Activated CD8-positive, alpha-beta memory T cell treated with anti-CD3 and anti-CD28 coated beads for 36 hours (primary cell): ENCODE data around the gene PRAMEF33. TPM values are rescaled to one million over a fixed set of nuclear protein-coding genes. Genes with fewer than 3 reads are reported as not detected.
"Not testable (repeated sequence)": the region's sequence is repeated elsewhere in the genome, so short reads cannot be mapped to it uniquely, and the experiment has no call there.

Experiments
- CTCF ChIA-PET: fragments of 350-600 bp; sonication (Branson Sonifier 250); formaldehyde crosslinking; loops from one replicate; lab custom pipeline; 2021; ENCODE audit warnings: antibody characterized with exemption; lab: Charles Lee
- POLR2A ChIA-PET: fragments of 350-600 bp; sonication (Branson Sonifier 250); formaldehyde crosslinking; loops from one replicate; lab custom pipeline; 2021; ENCODE audit warnings: antibody characterized with exemption; lab: Charles Lee
- total RNA-seq, 2 experiments: library from RNA; stranded (reverse); gene quantifications; one replicate each; pipeline ENCODE4 v1.2.3, GENCODE V29; 2021

PRAMEF33 gene
- total RNA-seq, result not detected

- POLR2A ChIA-PET, CTCF ChIA-PET: not testable (repeated sequence)
These were observed at the start of gene PRAMEF33 for GRCh38 chr1:13303239-13303638. Gene PRAMEF33, plus strand, starts transcription at chr1:13303539. Its CDS starts 2,416 bp downstream, at chr1:13305955.

GRCh38 chr1:13253898-13254297, 49.4 kb upstream of the PRAMEF33 start, which contains the start of gene PRAMEF5:
Gene PRAMEF5, plus strand, starts transcription at chr1:13254198. Its CDS starts 5,071 bp downstream, at chr1:13259269.
- POLR2A ChIA-PET, CTCF ChIA-PET: not testable (repeated sequence)

- CTCF ChIA-PET, POLR2A ChIA-PET: not testable (repeated sequence)
These were observed 38.2 kb upstream of the PRAMEF33 start for GRCh38 chr1:13265124-13265523.

DNA sequence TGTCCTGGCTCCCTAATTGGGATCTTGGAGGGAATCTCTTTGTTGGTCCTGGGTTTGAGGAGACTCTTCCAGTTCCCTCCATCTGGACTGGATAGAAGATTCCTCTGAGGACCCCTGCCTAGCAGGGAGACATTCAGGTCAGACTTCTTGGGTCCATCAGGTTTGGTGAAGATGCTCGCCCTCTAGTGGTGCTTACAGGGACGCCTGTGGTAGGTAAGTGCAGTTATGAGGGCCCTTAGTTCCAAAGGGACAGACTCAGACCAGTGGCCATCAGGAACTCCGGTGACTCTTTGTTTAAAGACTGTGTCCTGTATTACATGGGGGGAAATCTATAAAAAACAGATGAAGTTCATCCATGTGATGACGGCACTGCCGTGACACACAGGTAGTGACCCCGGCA, 26.3 kb upstream of the PRAMEF33 start:
- CTCF ChIA-PET, POLR2A ChIA-PET: not testable (repeated sequence)

- POLR2A ChIA-PET, CTCF ChIA-PET: not testable (repeated sequence)
These were observed 23.7 kb upstream of the PRAMEF33 start for GRCh38 chr1:13279617-13280016.

GRCh38 chr1:13285037-13285436, 18.3 kb upstream of the PRAMEF33 start, which contains the start of gene PRAMEF8:
Gene PRAMEF8, minus strand, starts transcription at chr1:13285137. Its CDS starts 1,046 bp downstream, at chr1:13284091.
- POLR2A ChIA-PET, CTCF ChIA-PET: not testable (repeated sequence)

DNA sequence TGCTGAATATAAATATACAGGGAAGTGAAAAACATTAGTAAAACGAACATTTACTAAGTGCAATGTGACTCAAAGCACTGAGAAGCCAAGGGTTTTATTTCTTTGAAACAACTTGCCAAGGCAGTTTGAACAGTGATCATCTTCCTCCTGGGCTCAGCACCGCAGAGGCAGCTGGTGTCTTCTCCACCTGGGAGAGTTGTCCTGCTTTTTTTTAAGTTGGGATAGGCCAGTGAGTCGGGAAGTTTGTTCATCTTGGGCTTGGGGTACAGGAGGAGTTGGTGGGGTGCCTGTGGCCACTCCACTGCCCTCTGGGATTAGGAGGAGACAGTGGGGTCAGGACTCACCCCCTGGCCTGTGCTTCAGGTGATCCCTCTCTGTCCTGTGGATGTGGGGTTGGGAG, 14.3 kb upstream of the PRAMEF33 start:
- POLR2A ChIA-PET, CTCF ChIA-PET: not testable (repeated sequence)

GRCh38 chr1:13297216-13297931, 6.0 kb upstream of the PRAMEF33 start:
- POLR2A ChIA-PET, CTCF ChIA-PET: not testable (repeated sequence)

GRCh38 chr1:13298699-13299098, 4.6 kb upstream of the PRAMEF33 start:
- POLR2A ChIA-PET, CTCF ChIA-PET: not testable (repeated sequence)

DNA sequence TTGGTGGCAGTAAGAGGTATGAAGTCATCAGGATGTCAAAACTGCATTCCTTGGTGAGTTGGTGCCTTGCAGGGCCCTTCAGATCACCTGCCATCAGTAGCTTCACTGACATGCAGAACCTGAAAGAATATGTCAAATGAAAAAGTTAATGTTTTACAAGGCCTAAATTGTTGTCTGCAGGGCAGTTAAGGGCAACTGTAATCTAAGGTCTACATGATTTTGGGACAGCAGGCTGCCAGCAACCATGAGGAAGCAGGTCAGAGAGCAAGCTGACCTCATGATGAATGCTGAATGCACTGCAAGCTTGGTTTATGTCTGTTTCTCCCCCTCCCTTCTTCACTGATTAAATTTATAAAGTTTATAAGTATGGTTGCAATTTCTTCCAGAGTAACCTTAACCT, 1.1 kb upstream of the PRAMEF33 start:
- CTCF ChIA-PET, POLR2A ChIA-PET: not testable (repeated sequence)

- CTCF ChIA-PET, POLR2A ChIA-PET: not testable (repeated sequence)
These were observed 11.9 kb downstream of the PRAMEF33 start, which contains the start of gene PRAMEF15 for GRCh38 chr1:13315281-13315680. Gene PRAMEF15, plus strand, starts transcription at chr1:13315581. Its CDS starts 2,827 bp downstream, at chr1:13318408.

DNA sequence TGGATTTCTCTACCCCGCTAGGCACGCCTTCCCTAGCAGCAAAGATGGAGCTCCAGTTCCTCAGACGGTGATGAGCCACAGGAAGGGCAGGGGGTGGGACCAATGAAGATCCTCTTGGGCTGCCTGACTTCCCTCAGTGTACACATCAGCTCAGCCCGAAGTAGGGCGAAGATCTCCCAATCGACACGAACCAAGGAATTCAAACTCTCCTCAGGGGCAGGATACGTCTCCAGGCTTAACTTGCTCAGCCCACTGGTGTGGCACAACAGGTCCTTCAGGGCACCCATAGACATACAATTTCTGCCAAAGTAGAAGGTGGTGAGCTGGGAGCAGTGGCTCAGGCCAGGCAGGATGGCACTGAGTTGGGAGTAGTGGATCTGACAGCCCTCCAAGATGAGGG, 39.2 kb downstream of the PRAMEF33 start:
- POLR2A ChIA-PET, CTCF ChIA-PET: not testable (repeated sequence)

- CTCF ChIA-PET, POLR2A ChIA-PET: not testable (repeated sequence)
These were observed 43.7 kb downstream of the PRAMEF33 start, which contains the start of gene PRAMEF14 for GRCh38 chr1:13347034-13347433. Gene PRAMEF14, minus strand, starts transcription at chr1:13347134. Its CDS starts 1,820 bp downstream, at chr1:13345314.

- CTCF ChIA-PET, POLR2A ChIA-PET: not testable (repeated sequence)
These were observed 50.1 kb downstream of the PRAMEF33 start for GRCh38 chr1:13353476-13353875.

DNA sequence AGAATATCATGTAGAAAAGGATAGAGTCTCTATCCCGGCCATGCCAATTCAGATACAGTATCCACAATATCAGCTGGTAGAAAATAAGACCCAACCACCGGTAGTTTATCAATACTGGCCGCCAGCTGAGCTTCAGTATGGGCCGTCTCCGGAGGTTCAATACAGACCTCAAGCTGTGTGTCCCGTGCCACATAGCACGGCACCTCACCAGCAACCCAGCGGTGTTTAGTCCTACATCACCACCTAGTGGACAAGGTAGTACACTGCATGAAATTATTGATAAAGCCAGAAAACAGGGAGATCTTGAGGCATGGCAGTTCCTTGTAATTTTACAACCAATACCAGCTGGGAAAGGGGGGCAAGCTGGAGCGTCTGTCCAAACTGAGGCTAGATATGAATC, 51.1 kb downstream of the PRAMEF33 start:
- CTCF ChIA-PET, POLR2A ChIA-PET: not testable (repeated sequence)

DNA sequence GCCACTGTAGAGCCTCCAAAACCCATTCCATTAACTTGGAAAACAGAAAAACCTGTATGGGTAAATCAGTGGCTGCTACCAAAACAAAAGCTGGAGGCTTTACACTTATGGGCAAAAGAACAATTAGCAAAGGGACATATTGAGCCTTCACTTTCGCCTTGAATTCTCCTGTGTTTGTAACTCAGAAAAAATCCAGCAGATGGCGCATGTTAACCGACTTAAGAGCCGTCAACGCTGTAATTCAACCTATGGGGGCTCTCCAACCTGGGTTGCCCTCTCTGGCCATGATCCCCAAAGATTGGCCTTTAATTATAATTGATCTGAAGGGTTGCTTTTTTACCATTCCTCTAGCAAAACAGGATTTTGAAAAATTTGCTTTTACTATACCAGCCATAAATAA, 53.4 kb downstream of the PRAMEF33 start:
- POLR2A ChIA-PET, CTCF ChIA-PET: not testable (repeated sequence)

Other genes starting within 250 kb of the PRAMEF33 start
- not detected for gene PRAMEF27, start 247.0 kb upstream of the PRAMEF33 start, total RNA-seq
- not detected for gene HNRNPCL3, start 242.8 kb upstream of the PRAMEF33 start, total RNA-seq
- gene PRAMEF25, start 232.8 kb upstream of the PRAMEF33 start, total RNA-seq, result not detected
- gene HNRNPCL2, start 186.7 kb upstream of the PRAMEF33 start, total RNA-seq, result not detected
- gene PRAMEF26, start 147.5 kb upstream of the PRAMEF33 start, total RNA-seq, result not detected
- gene HNRNPCL4, start 137.9 kb upstream of the PRAMEF33 start, total RNA-seq, result not detected
- not detected for gene PRAMEF9, start 131.7 kb upstream of the PRAMEF33 start, total RNA-seq
- gene PRAMEF13, start 102.1 kb upstream of the PRAMEF33 start, total RNA-seq, result not detected
- not detected for gene PRAMEF18, start 77.4 kb upstream of the PRAMEF33 start, total RNA-seq
- gene PRAMEF5, start 49.3 kb upstream of the PRAMEF33 start, total RNA-seq, result not detected
- gene PRAMEF8, start 18.4 kb upstream of the PRAMEF33 start, total RNA-seq, result not detected
- not detected for gene PRAMEF15, start 12.0 kb downstream of the PRAMEF33 start, total RNA-seq
- gene PRAMEF14, start 43.6 kb downstream of the PRAMEF33 start, total RNA-seq, result not detected
- not detected for gene PRAMEF19, start 68.4 kb downstream of the PRAMEF33 start, total RNA-seq
- gene PRAMEF17, start 86.1 kb downstream of the PRAMEF33 start, total RNA-seq, result not detected
- not detected for gene PRAMEF20, start 106.9 kb downstream of the PRAMEF33 start, total RNA-seq
- gene LRRC38, start 210.5 kb downstream of the PRAMEF33 start, total RNA-seq, result not detected